NB4 (cell line): ENCODE data around the gene TENM4.

Source experiments
- DNase-seq: peaks from one replicate; pipeline ENCODE4 v3.0.0; 2010; ENCODE audit warnings: low read depth
- H3K4me3 ChIP-seq: one replicate; pipeline ENCODE4 v1.5.1; 2011; ENCODE audit warnings: mild to moderate bottlenecking, low read depth, low read length, moderate library complexity
- CTCF ChIP-seq: IDR thresholded peaks from one replicate; pipeline ENCODE4 v1.5.1; 2012; ENCODE audit warnings: low read depth, low read length
- MAX ChIP-seq: IDR thresholded peaks from 2 replicates; pipeline ENCODE4 v1.6.1; 2011; ENCODE audit warnings: low read depth, low read length
- MYC ChIP-seq: IDR thresholded peaks from 2 replicates; pipeline ENCODE4 v1.6.1; 2011; ENCODE audit warnings: low read depth, low read length
- POLR2A ChIP-seq: IDR thresholded peaks from 2 replicates; pipeline ENCODE4 v1.6.1; 2011; ENCODE audit warnings: mild to moderate bottlenecking; ENCODE audit not compliant: insufficient read length; ENCODE audit errors: extremely low read depth

The TENM4 gene

GRCh38 chr11:79237703-79238102 lies 203.1 kb downstream of the TENM4 start:
- TF ChIP-seq MAX (no peak), MYC (no peak), POLR2A (no peak), CTCF (no peak)
- H3K4me3 ChIP-seq = no peak overlapping the region
- DNase-seq = no peak

- DNase-seq = no peak
- TF ChIP-seq CTCF = no peak
- TF ChIP-seq MAX = no peak
- TF ChIP-seq MYC = no peak
- TF ChIP-seq POLR2A = no peak
- no peak overlapping the region for H3K4me3 ChIP-seq
Observed at GRCh38 chr11:79237091-79237490, 203.7 kb downstream of the TENM4 start.

GRCh38 chr11:79236541-79236971 lies 204.3 kb downstream of the TENM4 start:
- TF ChIP-seq POLR2A (no peak), MAX (no peak), MYC (no peak), CTCF (no peak)
- H3K4me3 ChIP-seq = no peak overlapping the region
- no peak for DNase-seq

GRCh38 chr11:79235696-79236095 lies 205.1 kb downstream of the TENM4 start:
- TF ChIP-seq MAX = no peak
- no peak for TF ChIP-seq POLR2A
- no peak for TF ChIP-seq CTCF
- TF ChIP-seq MYC = no peak
- no peak for DNase-seq
- no peak overlapping the region for H3K4me3 ChIP-seq

GRCh38 chr11:79232346-79232745 lies 208.5 kb downstream of the TENM4 start:
- no peak overlapping the region for H3K4me3 ChIP-seq
- TF ChIP-seq MAX (no peak), CTCF (no peak), MYC (no peak), POLR2A (no peak)
- DNase-seq = no peak

- no peak overlapping the region for H3K4me3 ChIP-seq
- DNase-seq = no peak
- TF ChIP-seq POLR2A = no peak
- no peak for TF ChIP-seq CTCF
- no peak for TF ChIP-seq MYC
- TF ChIP-seq MAX = no peak
Observed at GRCh38 chr11:79229047-79229446, 211.8 kb downstream of the TENM4 start.
